GM12878 (cell line): ENCODE data around the gene FBLIM1. TPM values are rescaled to one million over a fixed set of nuclear protein-coding genes. Genes with fewer than 3 reads are reported as not detected.

Experiments used
- ATAC-seq: fragments of 200-7000 bp; cut with Tn5 transposase; 3 replicates; pipeline ENCODE4 v1.9.1; 2020; ENCODE audit warnings: mild to moderate bottlenecking, moderate library complexity
- BruUV-seq: library from RNA; stranded (reverse); fragments of 400-500 nt; replicated peaks from 2 replicates; lab custom pipeline; 2021; lab: Mats Ljungman, UMichigan
- CTCF ChIA-PET: fragments of 300-600 bp; sonication (Branson Sonifier 250); formaldehyde crosslinking; extraction: SDS; loops from one replicate; lab custom pipeline; 2021; ENCODE audit warnings: inconsistent platforms; lab: Yijun Ruan, JAX
- POLR2A ChIA-PET: fragments of 350-600 bp; formaldehyde crosslinking; extraction: SDS; loops from one replicate; lab custom pipeline; 2021; ENCODE audit warnings: inconsistent platforms; lab: Charles Lee
- RAD21 ChIA-PET: fragments of 300-600 bp; sonication (Branson Sonifier 250); formaldehyde crosslinking; loops from one replicate; lab custom pipeline; 2023; ENCODE audit warnings: antibody characterized with exemption; ENCODE audit not compliant: unreplicated experiment; lab: Charles Lee
- SMC1A ChIA-PET: fragments of 300-600 bp; sonication (Branson Sonifier 250); formaldehyde crosslinking; loops from one replicate; lab custom pipeline; 2023; ENCODE audit not compliant: unreplicated experiment, uncharacterized antibody; lab: Charles Lee
- DNase-seq: peaks from one replicate; pipeline ENCODE4 v3.0.0-alpha.2; 2011; ENCODE audit warnings: low read depth, low spot score
- FAIRE-seq: peaks from 3 replicates; lab custom pipeline; 2011; peaks lifted over from hg19 to GRCh38; lab: Jason Lieb, UNC
- H2AFZ ChIP-seq: 2 replicates; pipeline ENCODE4 v1.6.0; 2011; ENCODE audit warnings: low read depth, low read length, control low read depth; ENCODE audit not compliant: control insufficient read depth
- H3K27ac ChIP-seq: 2 replicates; pipeline ENCODE4 v1.5.1; 2011; ENCODE audit warnings: control low read depth; ENCODE audit not compliant: control insufficient read depth, insufficient read depth
- H3K27me3 ChIP-seq, 2 experiments: replicated peaks in 1 of 2; 2 replicates each; pipeline versions ENCODE4 v1.6.0 to v1.6.1; 2011; ENCODE audit warnings: low read length in 1 of 2; ENCODE audit not compliant: control insufficient read depth in 2 of 2, insufficient read depth in 2 of 2
- H3K36me3 ChIP-seq, 2 experiments: 2 replicates each; pipeline ENCODE4 v1.5.1; 2011; ENCODE audit warnings: low read length in 1 of 2; ENCODE audit not compliant: control insufficient read depth in 2 of 2, insufficient read depth in 2 of 2
- H3K4me1 ChIP-seq: 2 replicates; pipeline ENCODE4 v1.6.1; 2011; ENCODE audit warnings: mild to moderate bottlenecking, low read length, moderate library complexity, mixed read lengths; ENCODE audit not compliant: control insufficient read depth, insufficient read depth
- H3K4me2 ChIP-seq: 2 replicates; pipeline ENCODE4 v1.6.0; 2011; ENCODE audit warnings: control low read depth; ENCODE audit not compliant: control insufficient read depth, insufficient read depth
- H3K4me3 ChIP-seq: fragments of 200-600 bp; sonication (generic); 2 replicates; pipeline ENCODE4 v1.5.1; 2016
- H3K79me2 ChIP-seq: 2 replicates; pipeline ENCODE4 v1.6.0; 2011; ENCODE audit warnings: low read length; ENCODE audit not compliant: control insufficient read depth, insufficient read depth
- H3K9ac ChIP-seq: 2 replicates; pipeline ENCODE4 v1.8.0; 2011; ENCODE audit warnings: low read length, control low read depth, mixed read lengths; ENCODE audit not compliant: control insufficient read depth, insufficient read depth
- H3K9me3 ChIP-seq: replicated peaks from 3 replicates; pipeline ENCODE4 v1.5.1; 2011; ENCODE audit warnings: mild to moderate bottlenecking, low read length; ENCODE audit not compliant: control insufficient read depth, insufficient read depth
- H4K20me1 ChIP-seq: 2 replicates; pipeline ENCODE4 v1.6.0; 2011; ENCODE audit not compliant: control insufficient read depth, insufficient read depth
- CREB1 ChIP-seq: IDR thresholded peaks from 2 replicates; pipeline ENCODE4 v1.6.1; 2012; ENCODE audit warnings: low read depth, mild to moderate bottlenecking, inconsistent platforms
- GATAD2B ChIP-seq: fragments of 450-650 bp; conservative IDR thresholded peaks from 2 replicates; pipeline ENCODE4 v1.6.1; 2017; ENCODE audit warnings: low read depth, mild to moderate bottlenecking, moderate library complexity
- NR2F1 ChIP-seq: fragments of 450-650 bp; conservative IDR thresholded peaks from 2 replicates; pipeline ENCODE4 v1.6.1; 2017; ENCODE audit warnings: mild to moderate bottlenecking
- PBX3 ChIP-seq: IDR thresholded peaks from 2 replicates; pipeline ENCODE4 v1.6.1; 2011; ENCODE audit warnings: mild to moderate bottlenecking, low read depth, low read length, moderate library complexity; ENCODE audit not compliant: insufficient replicate concordance
- POLR2A ChIP-seq: IDR thresholded peaks from 2 replicates; pipeline ENCODE4 v1.6.1; 2011; ENCODE audit warnings: low read depth, mild to moderate bottlenecking, low read length
- RB1 ChIP-seq: fragments of 450-650 bp; formaldehyde crosslinking; IDR thresholded peaks from 2 replicates; pipeline ENCODE4 v1.6.1; 2017; ENCODE audit warnings: mild to moderate bottlenecking, borderline replicate concordance
- RELA ChIP-seq: fragments of 450-650 bp; IDR thresholded peaks from 2 replicates; pipeline ENCODE4 v1.8.0; 2014; ENCODE audit warnings: borderline replicate concordance; ENCODE audit not compliant: partially characterized antibody
- WGBS: methylation state at CpG from one replicate; pipeline ENCODE4 v1.1.6; 2016; ENCODE audit warnings: low lambda C conversion rate; ENCODE audit not compliant: insufficient replicate concordance, insufficient coverage; ENCODE audit errors: missing lambda C conversion rate; 5-methylcytosine and 5-hydroxymethylcytosine counted together
- in situ Hi-C: fragments of 300-500 bp; cut with MboI; formaldehyde crosslinking; loops from 9 replicates; pipeline ENCODE4 v1.14.3; 2018; ENCODE audit warnings: mixed read lengths
- intact Hi-C: fragments of 100-400 bp; cut with micrococcal nuclease; formaldehyde crosslinking; loops from one replicate; pipeline ENCODE4 v1.14.2; 2022; ENCODE audit not compliant: unreplicated experiment
- polyA plus RNA-seq, 11 experiments: library from polyadenylated mRNA; depleted of rRNA in 4 of 11; unstranded in 6 of 11; stranded (reverse) in 5 of 11; fragments of >200 nt; fragmentation: Nextera tagmentation in 4 of 11; fragmentation: Illumina TruSeq in 1 of 11; extraction: Ambion mirVana in 4 of 11; extraction: Trizol in 1 of 11; gene quantifications; 1 replicate in 1 of 11; 2 replicates in 10 of 11; pipeline versions ENCODE4 v1.2.1 to v1.2.3, GENCODE V29; 2011 to 2016; ENCODE audit warnings: inconsistent platforms in 2 of 11, missing spikeins in 2 of 11, low read depth in 1 of 11
- total RNA-seq, 4 experiments: library from RNA; depleted of rRNA in 3 of 4; stranded (reverse); fragments of >200 nt in 3 of 4; fragmentation: Illumina TruSeq in 1 of 4; extraction: Trizol in 1 of 4; gene quantifications; 2 replicates each; pipeline versions ENCODE4 v1.2.1 to v1.2.3, GENCODE V29; 2013 to 2021

FBLIM1 gene
- total and polyA plus RNA-seq, 10 of the 15 experiments (the other 5 are each of a cell fraction or from before 2014, with no cell fraction given), result 0.03 to 0.13 TPM; not detected in 8

- no peak overlapping the region for H3K27ac ChIP-seq
- no peak for TF ChIP-seq RELA
- no peak for TF ChIP-seq RB1
- no peak for TF ChIP-seq GATAD2B
- TF ChIP-seq NR2F1, result no peak
- TF ChIP-seq POLR2A, result no peak
- TF ChIP-seq, all 136 proteins: peak for 0
- DNase-seq, result no peak
- H4K20me1 ChIP-seq, result no peaks in the 10 kb centered on the region
- no peak overlapping the region for H3K4me3 ChIP-seq
- no TSS peak for BruUV-seq
- WGBS, result 21% methylated on average over 5 of the region's 5 CpGs
- ChIA-PET RAD21 (interaction anchor here (0.7 to 4.1 kb wide), 8 partner anchors 14 to 191 kb away, joined by 3 to 35 read pairs (median 10); no protein-coding TSS in a partner anchor), POLR2A (interaction anchor here (0.6 to 2.1 kb wide), 5 partner anchors 9 to 191 kb away, joined by 3 to 11 read pairs (median 3); partner anchors contain the start of gene ZBTB17), SMC1A (interaction anchor here (0.8 to 5.5 kb wide), 9 partner anchors 16 to 191 kb away, joined by 3 to 57 read pairs (median 12); no protein-coding TSS in a partner anchor), CTCF (interaction anchor here (1.3 to 4.8 kb wide), 16 partner anchors 14 to 190 kb away, joined by 3 to 54 read pairs (median 17); partner anchors contain the start of genes SPEN and ZBTB17)
- ATAC-seq, result peak; percentile 29
- no peaks in the 10 kb centered on the region for H3K4me1 ChIP-seq
- no peaks in the 10 kb centered on the region for H3K9me3 ChIP-seq
- intact Hi-C loops, result loop anchor here (5.0 to 10.0 kb wide), 2 partner anchors 66 to 98 kb away; no protein-coding TSS in a partner anchor
- H3K79me2 ChIP-seq, result no peaks in the 10 kb centered on the region
- no peak overlapping the region for H3K4me2 ChIP-seq
- H2AFZ ChIP-seq, result no peak overlapping the region
- in situ Hi-C loops, result no loop called here
- no peak for FAIRE-seq
- H3K9ac ChIP-seq, result no peak overlapping the region
- H3K36me3 ChIP-seq, result no peaks in the 10 kb centered on the region
- no peaks in the 10 kb centered on the region for H3K27me3 ChIP-seq
Measured at GRCh38 chr1:15816674-15817073, 58.1 kb downstream of the FBLIM1 start.

GRCh38 chr1:15820478-15820877 is 61.9 kb downstream of the FBLIM1 start:
- WGBS, result 96% methylated on average over 3 of the region's 3 CpGs
- TF ChIP-seq PBX3, result no peak
- TF ChIP-seq CREB1, result no peak
- intact Hi-C loops (no loop called here), in situ Hi-C loops (no loop called here)
- ChIA-PET POLR2A (no interaction called here), RAD21 (interaction anchor here (1.0 to 1.2 kb wide), 2 partner anchors 8 to 154 kb away, joined by 3 to 4 read pairs; no protein-coding TSS in a partner anchor), SMC1A (interaction anchor here (0.8 to 1.5 kb wide), 3 partner anchors 23 to 187 kb away, joined by 3 to 4 read pairs (median 4); no protein-coding TSS in a partner anchor), CTCF (interaction anchor here (2.1 kb wide), 1 partner anchor 187 kb away, joined by 7 read pairs; no protein-coding TSS in a partner anchor)
- H3K4me1 ChIP-seq, result no peaks in the 10 kb centered on the region
- H4K20me1 ChIP-seq, result no peaks in the 10 kb centered on the region
- H3K4me3 ChIP-seq, result no peak overlapping the region
- DNase-seq (no peak), ATAC-seq (no peak), FAIRE-seq (no peak)
- H3K9me3 ChIP-seq, result no peaks in the 10 kb centered on the region
- no peak overlapping the region for H3K27ac ChIP-seq
- H3K9ac ChIP-seq, result no peak overlapping the region
- H3K4me2 ChIP-seq, result no peak overlapping the region
- H3K36me3 ChIP-seq, result no peaks in the 10 kb centered on the region
- no peak overlapping the region for H2AFZ ChIP-seq
- BruUV-seq, result no TSS peak
- no peaks in the 10 kb centered on the region for H3K27me3 ChIP-seq
- no peaks in the 10 kb centered on the region for H3K79me2 ChIP-seq
